Progenitor cell of endocrine pancreas (in vitro differentiated cells): ENCODE measurements around the gene PTOV1. TPM values are rescaled to one million over a fixed set of nuclear protein-coding genes. Genes with fewer than 3 reads are reported as not detected.
A peak's percentile ranks its signal among the peaks of the same experiment; 100 is the strongest.

Source experiments
- DNase-seq: peaks from one replicate; pipeline ENCODE4 v3.0.0; 2021; ENCODE audit warnings: low spot score; ENCODE audit not compliant: unreplicated experiment
- H3K27ac Mint-ChIP-seq: 2 replicates; pipeline ENCODE4 v1.8.0; 2021; ENCODE audit warnings: mild to moderate bottlenecking, moderate library complexity, mixed read lengths
- H3K27me3 Mint-ChIP-seq: 2 replicates; pipeline ENCODE4 v1.8.0; 2021; ENCODE audit warnings: mixed read lengths
- H3K36me3 Mint-ChIP-seq: 2 replicates; pipeline ENCODE4 v1.8.0; 2022; ENCODE audit warnings: mixed read lengths; ENCODE audit not compliant: insufficient read depth
- H3K4me1 Mint-ChIP-seq: 2 replicates; pipeline ENCODE4 v1.8.0; 2021; ENCODE audit warnings: low read depth, mixed read lengths
- H3K4me3 Mint-ChIP-seq: 2 replicates; pipeline ENCODE4 v1.8.0; 2021; ENCODE audit warnings: low read depth, mild to moderate bottlenecking, moderate library complexity, mixed read lengths
- H3K9me3 Mint-ChIP-seq: 2 replicates; pipeline ENCODE4 v1.8.0; 2021; ENCODE audit warnings: low read depth, mixed read lengths
- total RNA-seq: library from RNA; stranded (reverse); gene quantifications from 2 replicates; pipeline ENCODE4 v1.2.1, GENCODE V29; 2021
- TF ChIP-seq, protein P1 (sequence below): fragments of 200-600 bp; sonication (generic); IDR thresholded peaks from one replicate; pipeline ENCODE4 v1.5.0; 2021; ENCODE audit warnings: antibody characterized with exemption, mild to moderate bottlenecking; ENCODE audit not compliant: unreplicated experiment

The PTOV1 gene
- total RNA-seq, 1 donor from 2014 or later = 564 TPM

DNA sequence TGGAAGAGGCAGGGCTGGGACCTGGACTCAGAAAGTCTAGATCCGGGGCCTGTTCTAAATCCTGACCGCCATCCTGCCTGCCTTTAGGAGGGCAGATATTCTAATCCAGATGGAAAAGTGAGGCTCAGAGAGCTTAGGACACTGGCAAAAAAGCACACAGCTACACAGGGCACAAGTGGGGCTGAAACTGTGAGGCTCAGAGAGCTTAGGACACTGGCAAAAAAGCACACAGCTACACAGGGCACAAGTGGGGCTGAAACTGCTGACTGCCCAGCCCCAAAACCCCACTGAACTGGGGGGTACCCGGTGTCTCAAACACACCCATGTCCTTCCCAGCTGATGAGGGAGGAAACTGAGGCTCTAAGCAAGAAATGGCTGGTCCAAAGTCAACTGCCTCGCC lies 24.2 kb downstream of the PTOV1 start:
- no peaks in the 10 kb centered on the region for H3K9me3 Mint-ChIP-seq
- no peak overlapping the region for H3K27ac Mint-ChIP-seq
- TF ChIP-seq, protein P1, sequence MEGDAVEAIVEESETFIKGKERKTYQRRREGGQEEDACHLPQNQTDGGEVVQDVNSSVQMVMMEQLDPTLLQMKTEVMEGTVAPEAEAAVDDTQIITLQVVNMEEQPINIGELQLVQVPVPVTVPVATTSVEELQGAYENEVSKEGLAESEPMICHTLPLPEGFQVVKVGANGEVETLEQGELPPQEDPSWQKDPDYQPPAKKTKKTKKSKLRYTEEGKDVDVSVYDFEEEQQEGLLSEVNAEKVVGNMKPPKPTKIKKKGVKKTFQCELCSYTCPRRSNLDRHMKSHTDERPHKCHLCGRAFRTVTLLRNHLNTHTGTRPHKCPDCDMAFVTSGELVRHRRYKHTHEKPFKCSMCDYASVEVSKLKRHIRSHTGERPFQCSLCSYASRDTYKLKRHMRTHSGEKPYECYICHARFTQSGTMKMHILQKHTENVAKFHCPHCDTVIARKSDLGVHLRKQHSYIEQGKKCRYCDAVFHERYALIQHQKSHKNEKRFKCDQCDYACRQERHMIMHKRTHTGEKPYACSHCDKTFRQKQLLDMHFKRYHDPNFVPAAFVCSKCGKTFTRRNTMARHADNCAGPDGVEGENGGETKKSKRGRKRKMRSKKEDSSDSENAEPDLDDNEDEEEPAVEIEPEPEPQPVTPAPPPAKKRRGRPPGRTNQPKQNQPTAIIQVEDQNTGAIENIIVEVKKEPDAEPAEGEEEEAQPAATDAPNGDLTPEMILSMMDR = no peak
- H3K4me3 Mint-ChIP-seq = no peak overlapping the region
- H3K4me1 Mint-ChIP-seq = peaks cover 18% of the 10 kb centered on the region
- peaks cover 6% of the 10 kb centered on the region for H3K36me3 Mint-ChIP-seq
- H3K27me3 Mint-ChIP-seq = no peaks in the 10 kb centered on the region
- no peak for DNase-seq

- peaks cover 14% of the 10 kb centered on the region for H3K4me1 Mint-ChIP-seq
- TF ChIP-seq, protein P1 = no peak
- no peak overlapping the region for H3K27ac Mint-ChIP-seq
- H3K27me3 Mint-ChIP-seq = no peaks in the 10 kb centered on the region
- peak; percentile 41 for DNase-seq
- peaks cover 6% of the 10 kb centered on the region for H3K36me3 Mint-ChIP-seq
- no peak overlapping the region for H3K4me3 Mint-ChIP-seq
- H3K9me3 Mint-ChIP-seq = no peaks in the 10 kb centered on the region
Measured at GRCh38 chr19:49875857-49876421, 25.0 kb downstream of the PTOV1 start.

- Mint-ChIP-seq H3K36me3 (peaks cover 9% of the 10 kb centered on the region), H3K27ac (no peak overlapping the region), H3K4me1 (peaks cover 14% of the 10 kb centered on the region), H3K4me3 (no peak overlapping the region), H3K27me3 (no peaks in the 10 kb centered on the region), H3K9me3 (no peaks in the 10 kb centered on the region)
- peak; percentile 95 for DNase-seq
- TF ChIP-seq, protein P1 = no peak
Measured at GRCh38 chr19:49876422-49877019, 25.6 kb downstream of the PTOV1 start.

DNA sequence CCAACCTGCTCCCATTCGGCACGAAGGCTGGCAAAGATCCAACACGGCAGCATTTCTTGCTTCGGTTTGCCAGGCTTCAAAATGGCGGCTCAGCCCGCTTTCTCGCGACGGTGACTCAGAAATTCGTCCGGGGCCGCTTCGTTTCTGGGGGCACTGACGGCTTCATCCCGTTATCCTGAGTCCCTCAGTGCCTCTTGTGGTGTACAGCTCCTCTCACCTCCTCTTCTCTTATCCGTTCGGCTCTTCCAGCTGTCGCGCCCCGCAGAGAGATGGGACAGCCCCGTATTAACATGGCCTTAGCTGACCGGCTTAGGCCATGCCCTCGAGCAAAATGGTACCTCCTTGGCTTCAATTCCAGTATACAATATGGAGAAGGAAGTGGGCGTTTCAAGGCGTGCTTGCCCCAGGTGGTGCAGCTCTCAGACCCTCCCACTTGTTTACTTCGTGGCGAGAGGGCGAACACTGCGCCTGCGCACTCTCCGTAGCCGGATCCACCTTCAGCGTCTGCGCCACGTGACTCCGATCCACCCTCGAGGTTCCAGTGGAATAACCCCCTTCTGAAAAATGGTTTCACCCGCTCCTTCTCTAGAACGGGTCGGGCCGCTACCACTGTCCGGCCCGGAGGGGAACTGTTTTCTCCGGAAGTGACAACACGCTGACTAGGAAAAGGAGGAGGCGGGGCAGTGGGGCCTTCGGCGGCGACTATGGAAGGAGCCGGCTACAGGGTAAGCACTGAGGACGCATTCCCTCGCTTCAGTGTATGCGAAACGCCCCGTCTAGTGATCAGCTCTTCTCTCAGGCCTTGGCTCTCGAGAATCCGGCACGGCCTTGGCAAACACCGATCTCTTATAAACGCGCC lies 26.3 kb downstream of the PTOV1 start, which contains the start of the genes AKT1S1 and TBC1D17:
AKT1S1 (minus strand) TSS at position 336 of the 859 bp plus-strand sequence. CDS start 4,060 bp downstream, outside the sequence.
TBC1D17 (plus strand) TSS at position 683 of the 859 bp plus-strand sequence; CDS start at position 705, 22 bp downstream.
- no peak within 1 kb of the TSS for H3K27ac Mint-ChIP-seq
- TF ChIP-seq, protein P1 = no peak

More for the DNA sequence above, 26.3 kb downstream of the PTOV1 start, which contains the start of the genes AKT1S1 and TBC1D17:
- Mint-ChIP-seq H3K4me1 (peaks cover 12% of the 10 kb centered on the region), H3K27me3 (no peaks in the 10 kb centered on the region), H3K4me3 (no peak within 1 kb of the TSS), H3K9me3 (no peaks in the 10 kb centered on the region), H3K36me3 (peaks cover 12% of the 10 kb centered on the region)
- DNase-seq = peak; percentile 97
